NCI-H1417 treated with DMSO at 0.1 percent for 48 hours (cell line): ENCODE measurements around the gene MS4A4A.
"Not testable (repeated sequence)": the region's sequence is repeated elsewhere in the genome, so short reads cannot be mapped to it uniquely, and the experiment has no call there.

Experiments used
- DNase-seq: peaks from one replicate; lab custom pipeline; 2025; lab: John Stamatoyannopoulos, UW

The MS4A4A gene

DNA sequence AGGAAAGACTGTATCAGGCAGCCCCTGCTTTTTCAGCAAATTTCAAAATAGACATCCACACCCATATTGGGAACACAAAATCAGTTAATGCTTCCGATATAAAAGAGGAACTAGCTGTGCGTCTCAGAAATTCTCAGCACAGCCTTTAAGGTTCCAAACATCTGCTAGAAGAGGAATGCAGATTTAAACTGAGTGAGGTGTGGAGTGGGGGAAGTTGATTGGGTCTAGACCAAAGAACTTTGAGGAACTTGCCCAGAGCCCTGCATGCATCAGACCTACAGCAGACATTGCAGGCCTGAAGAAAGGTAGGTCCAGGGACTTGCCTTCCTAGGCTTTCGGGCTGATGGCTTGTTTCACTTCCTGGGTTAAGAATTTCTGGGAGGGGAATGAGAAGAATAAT is at the start of gene MS4A4A:
Gene MS4A4A (plus strand): TSS at position 255 of the 400 bp plus-strand sequence. CDS start 10 bp downstream, at position 265.
- DNase-seq, result no peak

DNA sequence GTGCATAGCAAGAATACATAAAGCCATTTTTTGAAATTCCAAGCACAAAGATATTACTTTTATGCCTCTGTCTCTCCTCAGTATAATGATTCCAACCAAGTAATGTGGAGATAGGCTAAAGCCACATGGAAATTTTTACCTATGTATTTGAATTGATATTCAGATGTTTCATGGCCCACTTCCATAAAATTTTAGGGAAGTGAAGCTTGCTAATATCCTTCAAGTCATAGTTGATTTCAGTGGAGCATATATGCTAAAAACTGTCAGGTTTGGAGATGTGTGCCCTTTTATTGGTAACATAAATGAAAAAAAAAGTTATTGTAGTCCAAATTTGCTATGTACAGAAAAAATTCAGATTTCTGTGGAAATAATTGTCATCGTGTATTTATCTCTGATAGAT is 49.8 kb upstream of the MS4A4A start:
- no peak for DNase-seq

DNA sequence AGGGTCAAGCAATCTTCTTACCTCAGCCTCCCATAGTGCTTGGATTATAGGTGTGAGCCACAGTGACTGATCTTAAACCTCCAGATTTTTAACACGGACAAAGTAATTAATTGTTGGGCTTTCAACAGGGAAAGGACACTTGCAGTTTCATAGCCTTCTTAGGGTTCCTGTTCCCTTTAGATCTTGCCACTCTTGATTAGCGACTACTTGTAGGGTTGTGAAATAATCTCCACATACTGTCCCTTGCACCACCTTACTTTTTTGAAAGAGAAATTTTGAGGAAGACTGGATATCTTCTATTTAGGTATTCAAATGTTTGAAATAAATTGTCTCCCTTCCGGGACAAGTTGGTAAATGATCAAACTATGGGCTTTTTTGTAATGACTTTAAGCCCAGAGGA is 45.1 kb upstream of the MS4A4A start:
- no peak for DNase-seq

DNA sequence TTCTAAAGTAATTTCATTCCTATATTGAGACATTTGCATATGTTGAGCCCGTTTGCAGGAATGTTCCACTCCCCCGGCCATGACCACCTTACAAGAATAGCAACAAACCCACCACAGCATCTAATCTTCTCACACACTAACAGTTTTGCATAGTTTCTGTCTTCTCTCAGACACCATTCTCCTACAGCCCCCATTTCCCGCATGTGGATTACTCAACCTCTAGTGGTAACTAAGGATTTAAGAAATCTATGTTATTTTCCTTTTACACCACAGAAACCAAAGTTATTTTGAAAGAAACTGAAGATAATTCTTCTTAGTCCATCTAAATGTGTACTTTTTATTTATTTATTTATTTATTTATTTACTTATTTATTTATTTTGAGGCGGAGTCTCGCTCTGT is 39.8 kb upstream of the MS4A4A start:
- DNase-seq, result no peak

DNA sequence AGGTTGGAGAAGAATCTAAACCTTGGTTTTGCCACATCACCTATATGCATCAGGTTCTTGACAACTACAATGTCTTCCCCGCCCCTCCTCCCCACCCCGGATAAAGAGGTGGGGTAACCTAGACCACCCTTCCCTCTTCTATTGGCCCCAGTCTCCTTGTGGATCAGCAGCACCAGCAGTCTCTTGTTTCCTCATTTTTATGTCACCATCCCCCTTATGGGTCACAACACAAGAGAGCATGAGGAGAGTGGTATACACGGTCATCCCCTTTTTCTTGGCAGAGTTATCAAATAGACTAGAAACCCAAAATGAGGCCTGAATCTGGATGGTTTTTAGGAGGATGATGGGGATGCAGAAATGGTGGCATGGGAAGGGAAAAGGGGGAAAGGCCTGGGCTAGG is 38.7 kb upstream of the MS4A4A start:
- DNase-seq, result no peak

DNA sequence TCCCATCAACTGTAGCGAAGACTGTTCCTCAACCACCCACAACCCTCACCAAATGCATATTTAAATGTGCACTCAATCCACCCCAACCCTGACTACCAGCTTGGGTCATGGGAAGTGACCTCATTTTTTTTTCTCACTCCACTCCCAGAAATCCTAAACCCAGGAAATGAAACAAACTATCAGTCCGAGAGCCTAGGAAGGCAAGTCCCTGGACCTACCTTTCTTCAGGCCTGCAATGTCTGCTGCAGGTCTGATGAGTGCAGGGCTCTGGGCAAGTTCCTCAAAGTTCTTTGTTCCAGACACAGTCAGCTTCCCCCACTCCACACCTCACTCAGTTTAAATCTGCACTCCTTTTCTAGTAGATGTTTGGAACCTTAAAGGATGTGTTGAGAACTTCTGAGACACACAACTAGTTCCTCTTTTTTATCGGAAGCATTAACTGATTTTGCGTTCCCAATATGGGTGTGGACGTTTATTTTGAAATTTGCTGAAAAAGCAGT is 37.7 kb upstream of the MS4A4A start, which contains the start of gene MS4A4E:
Gene MS4A4E (minus strand): TSS at position 398 of the 500 bp plus-strand sequence. CDS start 13,082 bp downstream, outside the sequence.
- DNase-seq, result no peak

DNA sequence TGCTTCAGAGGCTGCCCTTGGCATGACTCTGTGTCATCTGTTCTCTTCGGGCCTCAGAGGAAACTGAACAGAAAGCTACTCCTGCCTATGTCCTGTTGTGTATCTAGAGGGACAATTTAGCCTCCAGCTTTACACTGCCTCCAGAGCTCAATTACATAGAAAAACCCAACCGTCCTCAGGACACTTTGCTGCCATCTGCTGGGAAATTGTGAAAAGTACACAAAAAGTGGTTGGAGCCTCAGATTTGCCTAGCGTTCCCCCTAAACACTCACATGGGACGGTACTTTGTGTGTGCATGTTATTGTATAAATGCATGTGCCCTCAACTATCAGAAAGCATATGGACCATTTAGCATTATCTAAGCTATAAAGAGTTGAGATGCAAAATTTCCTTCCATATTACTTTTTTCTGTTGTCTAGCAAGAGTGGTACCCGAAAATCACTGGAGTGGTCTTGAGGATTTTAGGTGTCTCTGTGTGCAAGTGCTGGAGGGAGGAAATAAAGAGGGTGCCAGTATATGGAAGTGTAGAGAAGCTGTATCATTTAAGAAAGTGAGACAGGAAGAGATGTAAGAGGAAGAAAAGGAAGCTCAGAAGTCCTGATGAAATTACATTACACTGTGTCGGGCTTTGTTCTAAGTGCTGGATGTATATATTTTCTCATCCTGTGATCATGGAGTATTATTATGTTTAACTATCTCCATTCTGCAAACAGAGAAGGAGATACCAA is 28.8 kb upstream of the MS4A4A start:
- no peak for DNase-seq

DNA sequence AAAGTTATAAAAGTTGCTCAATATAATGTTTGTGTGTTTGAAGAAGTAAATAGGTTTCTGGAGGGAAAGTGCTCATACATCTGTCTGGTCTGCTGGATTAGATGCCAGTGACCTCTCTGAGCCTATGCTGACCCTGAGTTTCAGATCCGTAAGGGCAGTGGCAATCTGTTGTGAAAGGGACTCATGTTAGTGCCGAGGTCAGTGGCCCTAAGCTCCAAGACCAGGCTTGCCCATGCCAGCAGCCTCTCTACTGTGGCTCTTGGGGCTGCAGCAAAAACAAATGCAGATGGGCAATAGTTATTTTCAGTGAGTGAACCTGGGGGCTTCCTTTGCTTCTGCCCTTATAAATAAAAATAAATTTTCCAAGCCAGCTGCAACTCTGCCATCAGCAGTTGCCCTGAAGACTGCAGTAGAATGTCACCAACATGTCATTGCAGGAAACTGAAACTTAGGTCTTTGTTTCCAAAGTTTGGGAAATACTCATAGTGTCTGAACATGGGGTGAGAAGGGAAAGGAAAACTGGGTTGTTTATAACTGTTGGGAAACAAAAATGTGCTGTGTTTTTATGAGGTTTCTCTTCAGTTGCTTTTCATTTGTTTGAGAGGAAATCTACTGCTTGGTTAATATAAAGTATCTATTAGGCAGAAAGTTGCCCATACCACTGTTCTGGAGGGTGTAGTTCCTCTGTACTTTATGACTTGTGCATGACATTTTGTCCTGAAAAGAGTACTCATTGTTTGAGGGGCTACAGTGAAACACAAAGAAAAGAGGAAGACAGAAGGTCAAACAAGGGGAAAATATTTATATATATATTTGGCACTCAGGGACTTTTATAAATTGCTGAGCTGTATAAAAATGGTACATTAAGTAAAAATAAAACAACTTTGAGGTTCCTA is 28.0 kb upstream of the MS4A4A start:
- DNase-seq, result no peak

DNA sequence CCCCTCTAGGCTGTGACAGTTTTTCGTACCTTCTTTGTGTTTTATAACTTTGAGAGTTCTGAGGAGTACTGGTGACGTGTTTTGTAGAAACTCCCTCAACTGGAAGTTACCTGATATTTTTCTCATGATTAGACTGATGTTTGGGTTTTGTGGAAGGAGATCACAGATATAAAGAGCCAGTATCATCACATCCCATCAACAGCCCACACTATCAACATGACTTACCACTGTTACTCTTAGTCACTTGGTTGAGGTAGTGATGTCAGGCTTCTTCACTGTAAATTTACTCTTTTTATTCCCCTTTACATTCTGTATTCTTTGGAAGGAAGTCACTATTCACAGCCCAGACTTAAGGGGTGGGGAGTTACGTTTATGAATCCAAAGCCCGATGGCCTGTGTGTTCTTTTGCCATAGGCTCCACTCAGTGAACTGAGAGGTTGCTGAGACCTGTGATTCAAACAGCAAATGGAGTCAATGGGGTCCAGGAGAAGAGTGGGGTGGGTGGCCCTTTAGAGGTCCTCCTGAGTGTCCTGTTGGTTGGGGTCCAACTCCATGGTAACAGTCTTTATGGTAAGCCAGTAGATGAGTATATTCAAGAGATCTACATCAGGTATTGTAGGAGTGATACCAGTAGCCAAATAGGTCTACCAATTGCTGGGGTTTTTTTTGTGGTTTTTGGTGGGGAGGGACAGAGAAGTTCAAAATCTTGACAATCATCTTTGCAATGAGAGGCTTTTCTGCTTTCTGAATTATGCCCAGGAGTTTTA is 22.3 kb upstream of the MS4A4A start:
- DNase-seq, result no peak

DNA sequence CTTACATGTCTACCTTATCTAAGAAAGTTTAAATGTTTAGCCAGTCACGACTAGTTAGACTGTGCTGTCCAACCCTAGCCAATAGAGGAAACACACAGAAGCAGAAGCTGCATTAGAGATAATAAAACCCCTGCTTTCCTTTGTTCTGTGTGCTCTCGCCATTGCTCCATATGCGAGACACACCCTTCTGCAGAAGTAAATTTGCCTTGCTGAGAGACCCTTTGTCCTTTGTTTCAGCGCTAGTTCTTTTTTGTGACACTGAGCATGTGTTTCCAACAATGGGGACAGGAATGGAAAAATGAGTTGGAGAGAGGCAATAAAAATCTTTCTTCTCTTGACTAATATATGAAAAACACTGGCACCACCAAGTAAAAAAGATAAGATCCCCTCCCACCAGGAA is 19.5 kb upstream of the MS4A4A start:
- no peak for DNase-seq

DNA sequence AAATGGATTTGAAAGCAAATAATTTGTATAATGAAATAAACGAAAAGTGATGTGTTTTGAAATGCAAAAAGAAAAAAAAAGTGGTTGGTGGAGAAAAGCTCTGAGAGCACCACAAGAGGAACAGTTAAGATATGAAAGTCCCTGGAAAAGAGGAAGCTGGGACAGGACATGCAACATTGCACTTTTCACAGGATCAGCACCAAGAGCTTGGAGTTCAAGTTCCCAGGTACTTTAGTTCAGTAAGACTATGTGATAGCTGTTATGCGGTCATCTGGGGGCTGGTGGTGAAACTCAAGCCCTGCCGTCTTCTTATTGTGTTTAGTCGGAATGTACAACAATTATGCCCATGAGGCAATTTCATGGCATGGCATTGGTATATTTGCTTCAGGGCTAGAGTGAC is 17.1 kb upstream of the MS4A4A start:
- DNase-seq, result no peak

DNA sequence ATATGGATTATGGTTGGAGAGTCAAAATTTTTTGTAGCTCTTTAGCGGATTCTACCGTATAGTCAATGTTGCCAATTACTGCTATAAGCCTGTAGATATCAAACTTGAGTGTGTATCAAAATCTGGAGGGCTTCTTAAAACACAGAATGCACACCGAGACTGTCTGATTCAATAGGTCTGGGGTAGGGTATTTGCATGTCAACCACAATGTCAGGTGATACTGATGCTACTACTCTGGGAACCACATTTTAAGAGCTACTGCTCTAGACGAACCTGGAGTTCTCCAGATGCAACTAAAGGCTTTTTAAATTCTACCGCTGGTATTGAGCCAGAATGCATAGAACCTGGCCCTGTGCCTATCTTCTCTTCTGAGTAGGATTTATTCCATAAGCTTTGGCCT is 15.8 kb upstream of the MS4A4A start:
- DNase-seq, result no peak

DNA sequence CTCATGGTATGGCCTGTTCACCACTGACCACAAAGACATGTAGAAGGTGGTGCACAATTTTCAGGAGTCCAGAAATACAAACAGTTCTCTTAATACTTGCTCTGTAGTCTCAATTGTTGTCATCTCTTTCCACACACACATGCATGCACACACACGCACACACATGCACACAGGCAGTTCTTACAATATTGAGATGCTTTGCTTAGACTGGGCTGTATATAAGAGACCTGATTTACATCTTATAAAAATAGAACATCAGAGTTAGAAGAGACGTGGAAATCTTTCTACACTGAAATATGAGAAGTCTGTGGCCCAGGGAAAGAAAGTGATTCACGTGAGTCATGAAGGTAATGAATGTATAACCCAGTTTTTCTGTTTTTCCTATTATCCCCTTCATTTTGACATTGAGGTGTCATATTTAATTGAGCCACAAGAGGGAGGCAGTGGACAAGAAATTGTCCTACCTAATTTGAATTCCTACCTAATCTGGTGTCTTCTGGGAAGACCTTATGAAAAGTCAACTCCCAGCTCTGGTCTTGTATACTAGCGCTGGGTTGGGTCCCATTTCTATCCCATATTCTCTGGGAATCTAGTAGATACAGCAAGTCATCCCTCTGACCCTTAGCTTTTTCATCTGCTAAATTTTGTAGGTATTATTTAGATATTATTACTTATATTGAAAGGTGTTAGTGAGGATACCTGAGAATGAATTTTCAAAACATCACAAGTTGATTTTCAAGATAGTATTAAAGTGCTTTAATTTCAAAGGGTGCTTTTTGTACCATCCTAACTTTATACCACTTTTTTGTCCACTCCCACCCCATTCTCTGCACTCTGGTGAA is 14.9 kb upstream of the MS4A4A start:
- DNase-seq, result no peak

DNA sequence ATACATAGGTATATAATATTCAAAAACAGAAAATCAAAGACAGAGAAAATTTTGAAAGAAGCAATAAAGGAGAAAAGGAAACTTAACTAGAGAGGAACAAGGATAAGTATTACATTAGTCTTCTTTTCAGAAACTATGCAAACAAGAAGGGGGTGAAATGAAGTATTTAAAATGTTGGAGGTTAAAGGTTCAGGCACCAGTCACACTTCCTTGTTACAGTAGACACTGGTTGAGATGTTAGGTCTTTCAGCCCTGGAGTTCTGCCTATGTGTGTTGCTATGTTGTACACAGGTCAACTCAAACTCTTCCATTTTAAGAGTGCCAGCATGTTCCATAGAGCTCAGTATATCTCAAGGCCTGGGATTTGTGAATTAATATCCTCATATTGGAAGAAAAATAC is 6.0 kb upstream of the MS4A4A start:
- DNase-seq, result no peak

DNA sequence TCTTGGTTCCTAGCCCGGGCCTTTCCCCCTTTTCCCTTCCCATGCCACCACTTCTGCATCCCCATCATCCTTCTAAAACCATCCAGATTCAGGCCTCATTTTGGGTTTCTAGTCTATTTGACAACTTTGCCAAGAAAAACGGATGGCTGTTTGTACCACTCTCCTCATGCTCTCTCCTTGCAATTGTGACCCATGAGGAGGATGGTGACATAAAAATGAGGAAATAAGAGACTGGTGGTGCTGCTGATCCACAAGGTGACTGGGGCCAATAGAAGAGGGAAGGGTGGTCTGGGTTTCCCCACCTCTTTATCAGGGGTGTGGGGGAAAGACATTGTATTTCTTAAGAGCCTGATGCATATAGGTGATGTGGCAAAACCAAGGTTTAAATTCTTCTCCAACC is 1.0 kb downstream of the MS4A4A start:
- DNase-seq, result no peak

DNA sequence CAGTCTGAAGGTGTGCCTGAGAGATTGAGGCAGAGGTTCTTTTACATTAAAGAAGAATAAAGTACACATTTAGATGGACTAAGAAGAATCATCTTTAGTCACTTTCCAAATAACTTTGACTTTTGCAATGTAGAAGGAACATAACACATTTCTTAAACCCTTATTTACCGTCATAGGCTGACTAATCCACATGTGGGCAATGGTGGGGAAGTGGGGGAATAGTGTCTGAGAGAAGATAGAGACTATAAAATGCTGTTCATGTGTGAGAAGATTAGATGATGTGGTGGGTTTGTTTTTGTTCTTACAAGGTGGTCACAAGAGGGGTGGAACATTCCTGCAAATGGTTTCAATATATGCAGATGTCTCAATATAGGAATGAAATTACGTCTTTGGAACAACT is 1.8 kb downstream of the MS4A4A start:
- no peak for DNase-seq

DNA sequence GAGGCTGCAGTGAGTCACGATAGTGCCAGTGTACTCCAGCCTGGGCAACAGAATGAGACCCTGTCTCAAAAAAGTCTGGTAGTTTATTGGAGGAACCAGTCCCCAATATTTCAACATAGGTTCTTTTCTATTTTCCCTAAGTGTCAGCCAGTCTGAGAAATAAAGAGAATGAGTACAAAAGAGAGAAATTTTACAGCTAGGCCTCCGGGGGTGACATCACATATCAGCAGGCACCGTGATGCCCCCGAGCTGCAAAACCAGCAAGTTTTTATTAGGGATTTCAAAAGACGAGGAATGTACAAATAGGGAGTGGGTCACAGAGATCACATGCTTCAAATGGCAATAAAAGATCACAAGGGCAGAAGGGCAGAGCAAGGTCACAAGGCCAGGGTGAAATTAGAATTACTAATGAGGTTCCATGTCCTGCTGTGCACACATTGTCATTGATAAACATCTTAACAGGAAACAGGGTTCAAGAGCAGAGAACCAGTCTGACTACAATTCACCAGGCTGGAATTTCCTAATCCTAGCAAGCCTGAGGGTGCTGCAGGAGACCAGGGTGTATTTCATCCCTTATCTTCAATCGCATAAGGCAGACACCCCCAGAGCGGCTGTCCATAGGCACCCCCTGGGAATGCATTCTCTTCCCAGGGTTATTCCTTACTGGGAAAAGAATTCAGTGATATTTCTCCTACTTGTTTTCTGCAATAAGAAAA is 5.1 kb downstream of the MS4A4A start:
- not testable (repeated sequence) for DNase-seq

DNA sequence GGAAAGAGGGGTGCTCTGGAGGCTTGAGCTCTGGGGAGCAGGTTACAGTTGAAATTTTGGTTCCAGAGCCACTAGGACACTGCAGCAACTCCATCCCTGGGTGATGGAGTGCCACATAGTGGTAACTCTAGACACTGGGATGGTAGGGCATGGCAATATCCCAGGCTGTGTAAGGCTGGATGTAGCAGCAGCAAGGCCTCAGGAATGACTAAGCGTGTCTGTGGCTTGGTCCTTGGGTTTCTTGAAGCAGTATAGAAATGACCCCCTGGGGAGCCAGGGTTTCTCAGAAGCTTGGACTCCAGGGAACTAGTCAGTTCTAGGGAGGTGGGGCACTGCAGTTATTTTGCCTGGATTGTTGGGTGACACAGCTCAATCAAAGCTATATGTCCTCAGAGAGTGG is 8.1 kb downstream of the MS4A4A start:
- no peak for DNase-seq

DNA sequence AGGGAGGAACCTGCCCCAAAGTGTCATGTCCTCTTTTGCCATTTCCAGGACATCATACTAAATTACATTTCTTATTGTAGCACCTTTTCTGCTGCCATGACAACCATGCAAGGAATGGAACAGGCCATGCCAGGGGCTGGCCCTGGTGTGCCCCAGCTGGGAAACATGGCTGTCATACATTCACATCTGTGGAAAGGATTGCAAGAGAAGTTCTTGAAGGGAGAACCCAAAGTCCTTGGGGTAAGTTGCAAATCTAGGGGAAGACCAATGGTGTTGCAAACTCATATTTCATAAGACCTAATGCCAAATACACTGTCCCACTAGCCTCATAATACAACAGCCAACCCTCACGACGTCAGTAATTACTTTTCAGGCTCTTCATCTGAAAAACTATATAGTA is 11.7 kb downstream of the MS4A4A start:
- DNase-seq, result no peak

DNA sequence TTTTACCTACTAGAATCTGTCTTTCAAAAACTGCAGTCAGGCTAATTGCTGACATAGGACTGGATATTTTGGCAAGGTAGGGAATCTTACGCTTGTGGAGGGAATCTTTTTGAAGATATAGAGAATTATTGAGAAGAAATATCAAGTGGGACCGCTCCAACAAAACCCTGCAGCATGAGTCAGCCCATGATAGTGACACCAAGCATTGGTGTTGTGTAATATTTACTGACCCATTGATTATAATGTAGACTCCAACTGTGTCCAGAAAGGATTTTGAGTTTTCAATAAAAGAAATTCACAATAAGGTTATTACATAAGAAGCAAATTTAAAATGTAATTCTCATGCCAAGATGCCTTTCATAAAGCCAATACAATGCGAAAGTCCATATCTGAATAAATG is 20.7 kb downstream of the MS4A4A start:
- DNase-seq, result no peak

DNA sequence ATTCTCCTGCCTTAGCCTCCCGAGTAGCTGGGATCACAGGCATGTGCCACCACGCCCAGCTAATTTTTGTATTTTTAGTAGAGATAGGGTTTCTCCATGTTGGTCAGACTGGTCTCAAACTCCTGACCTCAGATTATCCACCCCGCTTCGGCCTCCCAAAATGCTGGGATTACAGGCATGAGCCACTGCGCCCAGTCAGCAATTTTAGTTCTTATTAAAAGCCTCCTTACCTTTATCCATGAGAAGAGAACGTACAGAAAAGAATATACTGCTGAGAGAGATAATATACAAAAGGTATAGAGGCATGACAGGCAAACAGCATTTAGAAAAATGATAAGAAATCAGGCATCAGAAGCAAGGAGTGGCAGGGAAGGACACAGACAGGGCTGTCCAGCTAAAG is 21.4 kb downstream of the MS4A4A start:
- DNase-seq, result not testable (repeated sequence)
